ENCODE measurements around the gene VAV1.
"Not testable (repeated sequence)": the region's sequence is repeated elsewhere in the genome, so short reads cannot be mapped to it uniquely, and the experiment has no call there.

VAV1 gene

DNA sequence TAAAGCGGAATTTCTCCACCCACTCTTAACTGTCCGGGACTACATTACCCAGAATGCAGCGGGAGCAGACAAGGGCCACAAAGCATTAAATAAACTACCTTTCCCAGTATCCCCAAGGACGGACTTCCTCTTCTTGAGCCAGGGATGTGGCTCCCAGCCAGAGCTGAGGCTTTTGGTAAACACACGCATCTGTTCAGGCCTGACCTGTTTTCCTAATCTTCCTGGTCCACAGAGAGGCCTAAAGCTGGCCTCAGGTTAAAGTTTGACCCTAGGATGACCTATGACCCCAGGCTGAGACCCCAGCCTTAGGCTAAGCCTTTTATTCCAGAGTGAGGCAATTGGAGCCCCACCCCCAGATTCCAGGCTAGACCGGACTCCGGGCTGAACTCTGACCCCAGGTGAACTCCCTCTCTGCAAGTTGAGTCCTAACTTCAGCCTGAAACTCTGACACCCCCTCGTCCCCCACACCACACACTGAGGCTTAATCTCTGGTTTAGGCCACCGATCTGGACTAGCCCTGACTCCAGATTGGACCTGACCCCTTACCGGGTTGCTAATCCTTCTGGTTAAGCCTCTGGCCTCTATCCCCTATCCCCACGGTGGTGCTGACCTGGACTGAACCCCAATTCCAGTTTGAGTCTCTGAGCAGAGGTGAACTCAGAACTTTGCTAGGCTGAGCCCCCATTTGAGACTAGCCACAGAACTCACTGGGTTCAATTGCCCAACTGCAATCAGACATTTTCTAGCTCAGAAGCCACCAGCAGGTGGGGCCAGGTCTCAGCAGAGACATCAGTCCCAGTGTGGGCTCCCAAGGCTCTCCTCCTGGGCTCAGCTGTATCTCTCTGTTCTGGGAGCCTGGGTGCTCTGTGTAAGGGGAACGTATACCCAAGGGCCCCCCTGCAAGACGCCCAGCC is 34.4 kb upstream of the VAV1 start:
- peak; percentile 47 to 50 for DNase-seq (ENCODE audit: low read depth in 2 of 2)

DNA sequence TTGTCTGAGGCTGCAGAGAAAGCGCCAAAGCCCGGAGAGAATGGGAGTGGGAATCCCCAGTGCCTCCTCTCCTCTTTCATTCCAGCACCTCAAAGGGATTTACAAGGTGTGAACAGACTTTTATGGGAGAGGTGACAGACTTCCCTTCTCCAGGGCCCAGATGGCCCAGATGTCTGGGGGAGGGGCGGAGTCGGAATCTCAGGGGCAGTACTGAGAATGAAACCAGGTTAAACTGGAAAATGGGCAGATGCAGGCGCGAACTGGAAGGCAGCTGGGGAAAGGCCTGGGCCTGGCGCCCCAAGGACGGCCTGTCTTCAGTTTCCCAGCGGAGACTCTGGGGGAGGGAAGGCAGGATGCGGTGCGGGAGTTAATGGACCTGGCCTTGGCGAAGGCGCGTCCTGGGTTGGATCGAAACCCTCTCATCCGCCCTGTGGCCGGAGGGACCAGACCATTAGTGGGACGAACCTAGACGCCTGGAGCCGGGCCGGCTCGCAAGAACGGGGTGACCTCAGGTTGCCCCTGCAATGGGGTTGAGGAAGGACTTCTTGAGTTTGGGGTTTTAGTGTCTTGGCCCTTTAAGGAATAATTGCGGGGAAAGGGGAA is 33.6 kb upstream of the VAV1 start:
- no peak for DNase-seq (ENCODE audit: low read depth in 2 of 2)

GRCh38 chr19:6739390-6739882 is 33.1 kb upstream of the VAV1 start, which contains the start of gene TRIP10:
TRIP10 (plus strand) TSS chr19:6739680; CDS start chr19:6739762, 82 bp downstream.
- DNase-seq (ENCODE audit: low read depth in 2 of 2), result peak; percentile 50 to 69

- DNase-seq (ENCODE audit: low read depth in 2 of 2), result no peak
These were observed 32.5 kb upstream of the VAV1 start for GRCh38 chr19:6739883-6740588.

DNA sequence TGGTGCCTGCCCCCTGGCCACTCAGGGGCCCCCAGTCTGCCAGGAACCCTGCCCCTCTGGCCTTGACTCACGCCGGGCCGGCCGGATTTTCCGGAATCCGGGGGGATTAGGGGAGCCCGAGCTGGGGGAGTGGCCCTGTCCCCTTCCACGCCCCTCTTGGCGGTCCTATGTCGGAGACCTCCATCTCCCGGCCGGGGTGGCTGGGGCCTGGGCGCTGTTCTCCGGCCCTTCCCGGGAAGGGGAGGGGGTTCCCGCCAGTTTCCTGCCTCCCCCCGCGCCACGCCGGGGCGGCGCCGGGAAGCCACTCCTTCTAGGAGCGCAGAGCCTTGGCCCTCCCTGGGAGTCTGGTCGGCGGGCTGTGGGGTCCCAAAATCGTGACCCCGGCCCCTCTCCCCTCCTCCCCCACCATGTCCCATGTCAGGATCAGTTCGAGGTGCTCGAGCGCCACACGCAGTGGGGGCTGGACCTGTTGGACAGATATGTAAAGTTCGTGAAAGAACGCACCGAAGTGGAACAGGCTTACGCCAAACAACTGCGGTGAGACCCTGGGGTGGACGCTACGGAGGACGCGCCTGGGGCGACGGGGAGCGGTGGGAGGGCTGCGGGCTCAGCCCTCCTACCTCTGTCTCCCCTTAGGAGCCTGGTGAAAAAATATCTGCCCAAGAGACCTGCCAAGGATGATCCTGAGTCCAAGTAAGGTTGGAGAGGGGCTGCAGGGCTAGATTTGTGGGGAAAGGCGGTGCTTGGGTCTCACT is 31.7 kb upstream of the VAV1 start:
- DNase-seq (ENCODE audit: low read depth in 2 of 2), result no peak

DNA sequence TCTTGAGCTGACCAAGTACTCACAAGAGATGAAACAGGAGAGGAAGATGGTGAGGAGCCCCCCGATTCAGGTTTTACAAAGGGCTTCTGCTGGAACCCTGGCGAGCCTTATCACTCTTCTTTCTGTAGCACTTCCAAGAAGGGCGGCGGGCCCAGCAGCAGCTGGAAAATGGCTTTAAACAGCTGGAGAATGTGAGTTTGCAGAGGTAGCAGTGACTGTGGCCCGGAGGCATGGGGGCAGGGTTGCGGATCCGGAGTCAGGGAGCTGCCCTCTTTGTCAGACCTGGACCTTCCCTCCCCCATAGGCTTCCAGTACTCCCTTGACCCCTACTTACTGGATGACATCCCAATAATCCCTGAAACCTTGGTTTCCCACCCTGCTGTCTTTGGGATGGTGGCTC is 29.4 kb upstream of the VAV1 start:
- no peak for DNase-seq (ENCODE audit: low read depth in 2 of 2)

DNA sequence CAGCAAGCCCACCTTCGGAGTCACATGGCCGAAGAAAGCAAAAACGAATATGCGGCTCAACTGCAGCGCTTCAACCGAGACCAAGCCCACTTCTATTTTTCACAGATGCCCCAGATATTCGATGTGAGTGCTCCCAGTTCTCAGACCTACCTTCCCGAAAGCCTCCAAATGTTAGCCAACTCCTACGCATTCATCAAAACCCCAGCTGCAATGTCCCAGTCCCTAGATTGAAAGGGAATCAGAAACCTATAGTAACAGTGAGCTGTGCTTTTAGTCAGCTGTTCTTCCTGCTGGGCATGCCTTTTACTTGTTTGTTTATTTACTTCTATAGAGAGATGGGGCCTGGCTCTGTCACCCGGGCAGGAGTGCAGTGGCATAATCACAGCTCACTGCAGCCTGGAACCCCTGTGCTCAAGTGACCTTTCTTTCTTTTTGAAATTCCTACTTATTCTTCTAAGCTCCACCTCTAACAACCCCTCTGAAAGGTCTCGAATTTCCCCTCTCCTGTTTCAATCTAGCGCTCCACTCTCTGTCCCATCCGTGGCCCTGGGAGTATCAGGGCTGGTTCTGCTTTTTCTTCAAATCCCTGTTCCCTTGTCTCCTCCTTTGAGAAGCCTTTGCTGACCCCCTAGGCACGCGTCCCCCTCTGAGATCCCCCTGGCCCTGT is 28.7 kb upstream of the VAV1 start:
- DNase-seq (ENCODE audit: low read depth in 2 of 2), result no peak

DNA sequence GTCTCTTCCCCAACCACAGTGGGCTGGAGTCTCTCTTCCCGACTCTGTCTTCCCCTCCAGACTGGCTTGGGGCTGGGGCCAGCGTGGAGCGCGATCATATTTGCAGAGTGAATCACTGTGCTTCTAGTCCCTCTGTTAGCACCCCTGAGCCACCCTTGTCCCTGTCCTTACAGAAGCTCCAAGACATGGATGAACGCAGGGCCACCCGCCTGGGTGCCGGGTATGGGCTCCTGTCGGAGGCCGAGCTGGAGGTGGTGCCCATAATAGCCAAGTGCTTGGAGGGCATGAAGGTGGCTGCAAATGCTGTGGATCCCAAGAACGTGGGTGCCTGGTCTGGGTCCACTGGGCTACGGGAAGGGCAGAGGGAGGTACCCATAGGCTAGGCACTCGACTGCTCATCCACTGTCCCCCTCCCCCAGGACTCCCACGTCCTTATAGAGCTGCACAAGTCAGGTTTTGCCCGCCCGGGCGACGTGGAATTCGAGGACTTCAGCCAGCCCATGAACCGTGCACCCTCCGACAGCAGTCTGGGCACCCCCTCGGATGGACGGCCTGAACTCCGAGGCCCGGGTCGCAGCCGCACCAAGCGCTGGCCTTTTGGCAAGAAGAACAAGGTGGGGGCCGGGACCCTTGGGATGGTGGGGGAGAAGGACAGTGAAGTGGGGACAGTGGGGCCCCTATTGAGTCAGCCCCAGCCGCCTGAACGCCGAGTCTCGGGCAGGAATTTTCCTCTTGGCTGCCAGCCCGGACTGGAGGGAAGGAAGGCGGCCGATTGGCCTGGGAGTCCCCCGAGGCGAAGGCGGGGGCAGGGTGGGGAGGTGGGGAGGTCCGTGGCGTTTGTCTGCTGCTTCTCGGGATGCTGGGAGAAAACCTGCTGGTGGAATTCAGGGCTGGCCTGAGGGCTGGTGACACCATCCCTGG is 27.9 kb upstream of the VAV1 start:
- DNase-seq (ENCODE audit: low read depth in 2 of 2), result no peak

- DNase-seq (ENCODE audit: low read depth in 2 of 2), result no peak
These were observed 26.5 kb upstream of the VAV1 start for GRCh38 chr19:6745965-6746364.

GRCh38 chr19:6748543-6748942 is 24.0 kb upstream of the VAV1 start:
- DNase-seq (ENCODE audit: low read depth in 2 of 2), result not testable (repeated sequence)

- no peak for DNase-seq (ENCODE audit: low read depth in 2 of 2)
These were observed 22.4 kb upstream of the VAV1 start for GRCh38 chr19:6750062-6750461.

- DNase-seq (ENCODE audit: low read depth in 2 of 2), result no peak
These were observed 21.3 kb upstream of the VAV1 start for GRCh38 chr19:6751189-6751588.

- DNase-seq (ENCODE audit: low read depth in 2 of 2), result no peak
These were observed 20.0 kb upstream of the VAV1 start for GRCh38 chr19:6752256-6753177.

DNA sequence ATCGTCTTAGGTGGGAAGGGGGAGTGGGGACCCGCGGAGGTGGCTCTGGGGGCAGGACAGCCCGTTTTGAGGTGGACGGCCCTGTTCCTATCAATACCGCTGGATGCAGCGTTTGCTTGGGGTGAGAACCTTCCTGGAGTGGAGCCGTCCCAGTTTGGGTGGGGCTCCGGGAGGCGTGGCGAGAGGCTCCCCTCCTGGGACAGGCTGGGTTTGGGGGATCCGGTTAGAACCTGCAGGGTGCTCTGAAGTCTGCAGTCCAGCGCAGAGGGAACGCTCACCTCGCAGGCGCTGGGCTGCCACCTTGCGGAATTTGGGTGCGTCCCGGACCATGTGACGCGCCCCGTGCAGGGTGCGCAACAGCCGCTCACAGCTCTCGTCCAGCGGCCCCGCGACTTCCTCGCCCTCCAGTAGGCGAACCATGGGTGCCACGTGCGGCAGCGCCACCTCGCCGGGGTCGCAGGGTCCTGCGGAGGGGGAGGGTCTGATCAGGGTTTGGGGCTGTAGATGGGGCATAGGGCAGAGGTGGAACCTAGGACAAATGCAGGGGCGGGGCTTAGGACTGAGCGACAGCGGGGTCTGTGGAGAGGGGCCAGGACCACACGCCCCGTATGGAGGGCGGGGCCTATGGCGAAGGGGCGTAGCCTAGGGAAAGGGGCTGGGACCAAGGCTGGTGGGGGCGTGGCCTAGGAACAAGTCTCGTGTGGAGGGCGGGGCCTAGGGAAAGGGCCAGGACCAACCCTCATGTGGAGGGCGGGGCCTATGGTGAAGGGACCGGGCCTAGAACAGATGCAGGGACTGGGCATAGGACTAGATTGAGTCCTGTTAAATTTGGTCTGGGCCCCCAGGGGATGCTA is 19.1 kb upstream of the VAV1 start:
- DNase-seq (ENCODE audit: low read depth in 2 of 2), result peak; percentile 41 to 59

GRCh38 chr19:6754136-6754535 is 18.4 kb upstream of the VAV1 start:
- DNase-seq (ENCODE audit: low read depth in 2 of 2), result no peak

DNA sequence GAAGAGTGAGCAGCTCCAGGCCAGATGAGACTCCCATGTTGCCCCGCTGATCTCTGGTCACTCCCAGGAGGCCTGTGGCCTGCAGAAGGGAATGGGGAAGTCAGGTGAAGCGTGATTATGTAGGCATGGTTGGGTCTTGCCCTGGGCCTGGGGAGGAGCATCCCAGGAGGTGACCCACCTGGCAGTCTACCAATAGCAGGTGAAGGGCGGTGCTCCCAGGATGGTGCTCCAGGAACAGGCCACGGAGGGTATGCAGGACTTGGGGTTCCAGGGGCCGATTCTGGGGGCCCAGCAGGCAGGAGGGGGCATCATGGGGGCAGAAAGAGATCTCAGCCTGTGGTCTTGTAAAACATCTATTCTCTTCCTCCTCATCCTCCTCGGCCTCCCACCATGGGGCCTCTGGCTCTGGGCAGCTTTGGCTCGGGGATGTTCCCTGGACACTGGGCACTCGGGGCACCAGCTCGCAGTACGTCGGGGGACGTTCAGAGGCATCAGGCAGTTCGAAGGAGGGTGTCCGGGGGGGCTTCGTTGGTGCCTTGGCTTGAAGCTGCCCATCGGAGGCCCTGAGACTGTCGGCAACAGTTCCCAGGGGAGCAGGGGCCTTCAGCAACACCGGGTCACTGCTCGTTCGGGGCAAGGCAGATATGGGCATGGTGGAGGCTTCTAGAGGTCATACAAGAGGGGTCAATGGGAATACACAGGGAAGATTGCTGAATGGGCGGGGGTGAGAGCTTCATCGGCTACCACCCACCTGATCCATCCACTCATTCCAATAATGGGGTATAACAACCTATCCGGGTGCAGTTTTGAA is 17.6 kb upstream of the VAV1 start:
- DNase-seq (ENCODE audit: low read depth in 2 of 2), result no peak

- no peak for DNase-seq (ENCODE audit: low read depth in 2 of 2)
These were observed 11.9 kb upstream of the VAV1 start for GRCh38 chr19:6760606-6761005.
